Loucy (cell line): ENCODE data around the gene PLXNA4.

ENCODE experiments used
- CTCF ChIP-seq: fragments of 200-600 bp; sonication (generic); conservative IDR thresholded peaks from 2 replicates; pipeline ENCODE4 v1.5.1; 2014; ENCODE audit warnings: mild to moderate bottlenecking, antibody characterized with exemption, low read length
- EZH2phosphoT487 ChIP-seq: fragments of 200-600 bp; IDR thresholded peaks from 2 replicates; pipeline ENCODE4 v1.6.1; 2018; ENCODE audit warnings: antibody characterized with exemption, mild to moderate bottlenecking, moderate library complexity, borderline replicate concordance

DNA sequence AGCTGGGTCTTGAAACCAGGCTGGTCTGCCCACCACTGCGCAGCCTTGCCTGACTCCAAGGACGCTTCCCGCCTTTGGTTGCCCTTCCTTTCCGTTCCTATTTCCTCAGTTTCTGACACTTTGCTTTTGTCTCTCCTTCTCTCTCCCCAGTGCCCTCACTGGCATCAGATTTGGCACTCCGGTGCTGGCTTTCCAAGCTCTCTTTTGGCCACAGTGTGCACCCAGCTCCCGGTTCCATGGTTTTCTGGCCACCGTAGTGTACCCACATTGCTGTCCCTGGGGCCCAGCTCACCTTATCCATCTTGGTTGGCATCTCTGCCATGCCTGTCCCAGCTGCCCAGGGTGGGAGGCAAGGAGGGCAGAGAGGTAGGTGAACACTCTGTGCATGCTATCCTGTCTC is 142.2 kb downstream of the PLXNA4 start:
- no peak for TF ChIP-seq CTCF
- no peak for TF ChIP-seq EZH2phosphoT487
